Neural cell (in vitro differentiated cells): Measurements from ENCODE around the gene KCNQ2. TPM values are rescaled to one million over a fixed set of nuclear protein-coding genes. Genes with fewer than 3 reads are reported as not detected.

Experiments used
- H2AFZ ChIP-seq: fragments of 200-600, 300-800 bp; sonication (generic), shearing (Covaris generic); 2 replicates; pipeline ENCODE4 v1.6.0; 2014; ENCODE audit warnings: low read depth, mild to moderate bottlenecking, antibody characterized with exemption, low read length, moderate library complexity
- H3F3A ChIP-seq: fragments of 200-600 bp; shearing (Covaris generic); 2 replicates; pipeline ENCODE4 v1.6.1; 2016; ENCODE audit warnings: mild to moderate bottlenecking, moderate library complexity, mixed read lengths, antibody characterized with exemption, low read length; ENCODE audit not compliant: insufficient read depth, poor library complexity, severe bottlenecking
- H3K27ac ChIP-seq: fragments of 200-600, 300-800 bp; sonication (generic), shearing (Covaris generic); 2 replicates; pipeline ENCODE4 v1.5.1; 2014; ENCODE audit warnings: mild to moderate bottlenecking, low read length, moderate library complexity
- H3K27me3 ChIP-seq: fragments of 300-800, 200-600 bp; sonication (generic), shearing (Covaris generic); 2 replicates; pipeline ENCODE4 v1.6.0; 2014; ENCODE audit warnings: mild to moderate bottlenecking, low read depth, low read length, moderate library complexity; ENCODE audit not compliant: insufficient read depth
- H3K36me3 ChIP-seq: fragments of 300-800, 200-600 bp; sonication (generic), shearing (Covaris generic); 2 replicates; pipeline ENCODE4 v1.5.1; 2014; ENCODE audit warnings: mild to moderate bottlenecking, antibody characterized with exemption, low read length, moderate library complexity; ENCODE audit not compliant: insufficient read depth
- H3K4me2 ChIP-seq: fragments of 300-800, 200-600 bp; sonication (generic), shearing (Covaris generic); 2 replicates; pipeline ENCODE4 v1.6.0; 2014; ENCODE audit warnings: mild to moderate bottlenecking, low read length
- H3K4me3 ChIP-seq: fragments of 300-800, 200-600 bp; sonication (generic), shearing (Covaris generic); 2 replicates; pipeline ENCODE4 v1.5.1; 2014; ENCODE audit warnings: mild to moderate bottlenecking, low read length, moderate library complexity
- H3K79me2 ChIP-seq: fragments of 200-600 bp; shearing (Covaris generic); replicated peaks from 2 replicates; pipeline ENCODE4 v1.6.0; 2014; ENCODE audit warnings: mild to moderate bottlenecking, low read length, moderate library complexity; ENCODE audit not compliant: insufficient read depth
- H3K9ac ChIP-seq: fragments of 300-800, 200-600 bp; sonication (generic), shearing (Covaris generic); 2 replicates; pipeline ENCODE4 v1.6.1; 2016; ENCODE audit warnings: mild to moderate bottlenecking, low read length, mixed read lengths
- H3K9me2 ChIP-seq: fragments of 200-600 bp; shearing (Covaris generic); 2 replicates; pipeline ENCODE4 v1.6.1; 2016; ENCODE audit warnings: mild to moderate bottlenecking, low read length, mixed read lengths; ENCODE audit not compliant: insufficient read depth
- H3K9me3 ChIP-seq: fragments of 200-600, 300-800 bp; sonication (generic), shearing (Covaris generic); 2 replicates; pipeline ENCODE4 v1.6.1; 2016; ENCODE audit warnings: mild to moderate bottlenecking, mixed run types, low read length, moderate library complexity, mixed read lengths
- H4K20me1 ChIP-seq: fragments of 200-600 bp; shearing (Covaris generic); 2 replicates; pipeline ENCODE4 v1.6.1; 2016; ENCODE audit warnings: mild to moderate bottlenecking, mixed run types; ENCODE audit not compliant: insufficient read depth
- CTCF ChIP-seq: fragments of 450-650 bp; IDR thresholded peaks from 2 replicates; pipeline ENCODE4 v1.5.1; 2014; ENCODE audit warnings: antibody characterized with exemption, mild to moderate bottlenecking, moderate library complexity; ENCODE audit not compliant: poor library complexity, severe bottlenecking
- EZH2 ChIP-seq: fragments of 200-600, 300-800 bp; shearing (Covaris generic), sonication (generic); IDR thresholded peaks from 2 replicates; pipeline ENCODE4 v1.6.1; 2014; ENCODE audit warnings: antibody characterized with exemption, low read length, borderline replicate concordance, mild to moderate bottlenecking; ENCODE audit not compliant: insufficient read depth, poor library complexity, severe bottlenecking
- MXI1 ChIP-seq: fragments of 450-650 bp; conservative IDR thresholded peaks from 2 replicates; pipeline ENCODE4 v1.6.1; 2014; ENCODE audit warnings: antibody characterized with exemption, mild to moderate bottlenecking; ENCODE audit not compliant: poor library complexity, severe bottlenecking
- POLR2AphosphoS5 ChIP-seq: IDR thresholded peaks from 2 replicates; pipeline ENCODE4 v1.6.1; 2012
- RAD21 ChIP-seq: fragments of 450-650 bp; conservative IDR thresholded peaks from 2 replicates; pipeline ENCODE4 v1.6.1; 2014; ENCODE audit warnings: antibody characterized with exemption, mild to moderate bottlenecking, moderate library complexity
- REST ChIP-seq: IDR thresholded peaks from 2 replicates; pipeline ENCODE4 v1.6.1; 2012; ENCODE audit warnings: borderline replicate concordance
- SMC3 ChIP-seq: fragments of 450-650 bp; conservative IDR thresholded peaks from 2 replicates; pipeline ENCODE4 v1.6.1; 2014; ENCODE audit warnings: antibody characterized with exemption, mild to moderate bottlenecking, moderate library complexity; ENCODE audit not compliant: poor library complexity
- TAF1 ChIP-seq: IDR thresholded peaks from 2 replicates; pipeline ENCODE4 v1.6.1; 2012; ENCODE audit warnings: low read depth
- polyA plus RNA-seq: library from polyadenylated mRNA; depleted of rRNA; stranded (reverse); fragments of >200 nt; gene quantifications from 2 replicates; pipeline ENCODE4 v1.2.3, GENCODE V29; 2014

KCNQ2 gene
- polyA plus RNA-seq, 1 donor from 2014 or later: 84.7 TPM

DNA sequence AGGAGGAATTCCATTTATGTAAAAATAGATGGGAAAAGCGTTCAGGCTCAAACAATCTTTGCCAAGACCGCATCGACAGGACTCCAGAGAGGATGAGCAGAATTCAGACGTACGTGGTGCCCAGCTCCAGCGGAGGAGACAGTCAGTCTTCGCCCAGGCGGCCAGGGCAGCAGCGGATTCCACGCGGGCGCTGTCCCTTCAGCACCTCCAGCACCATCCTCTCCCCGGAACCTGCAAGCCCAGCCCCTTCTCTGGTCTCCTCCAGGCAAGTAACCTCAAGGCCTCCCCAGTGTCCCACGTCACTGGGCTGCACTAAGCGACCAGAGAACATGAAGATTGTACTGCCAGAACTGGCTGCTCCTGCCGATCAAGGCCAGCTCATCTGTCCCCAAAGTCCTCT lies 2.8 kb upstream of the KCNQ2 start:
- Histone ChIP-seq H3K79me2 (peaks cover 20% of the 10 kb centered on the region), H3K4me3 (no peak overlapping the region), H3K36me3 (no peaks in the 10 kb centered on the region), H3K9me2 (no peaks in the 10 kb centered on the region), H4K20me1 (no peaks in the 10 kb centered on the region), H3K27ac (no peak overlapping the region), H3K9me3 (no peaks in the 10 kb centered on the region), H2AFZ (no peak overlapping the region), H3F3A (no peaks in the 10 kb centered on the region), H3K4me2 (no peak overlapping the region), H3K9ac (no peak overlapping the region), H3K27me3 (peaks cover 8% of the 10 kb centered on the region)
- no peak for TF ChIP-seq TAF1
- TF ChIP-seq POLR2AphosphoS5: peak; percentile 10

GRCh38 chr20:63473555-63474449 lies 1.3 kb upstream of the KCNQ2 start:
- no peak overlapping the region for H3K4me2 ChIP-seq
- peaks cover 34% of the 10 kb centered on the region for H3K79me2 ChIP-seq

GRCh38 chr20:63472862-63473390 lies 471 bp upstream of the KCNQ2 start:
- no peak overlapping the region for H3K4me2 ChIP-seq

More at GRCh38 chr20:63473555-63474449, 1.3 kb upstream of the KCNQ2 start:
- Histone ChIP-seq H3K9ac (no peak overlapping the region), H3K36me3 (no peaks in the 10 kb centered on the region), H3K9me2 (no peaks in the 10 kb centered on the region), H4K20me1 (no peaks in the 10 kb centered on the region), H3K27ac (no peak overlapping the region), H3K9me3 (no peaks in the 10 kb centered on the region), H3K4me3 (no peak overlapping the region), H3K27me3 (peaks cover 8% of the 10 kb centered on the region), H2AFZ (no peak overlapping the region), H3F3A (no peaks in the 10 kb centered on the region)
- no peak for TF ChIP-seq RAD21
- TF ChIP-seq SMC3: no peak
- TF ChIP-seq CTCF: no peak

More at GRCh38 chr20:63472862-63473390, 471 bp upstream of the KCNQ2 start:
- H3K9me3 ChIP-seq: no peaks in the 10 kb centered on the region
- H3K9me2 ChIP-seq: no peaks in the 10 kb centered on the region
- no peaks in the 10 kb centered on the region for H4K20me1 ChIP-seq
- peak overlapping the region; percentile 47 for H3K4me3 ChIP-seq
- H3K9ac ChIP-seq: no peak overlapping the region
- peaks cover 42% of the 10 kb centered on the region for H3K79me2 ChIP-seq
- no peak overlapping the region for H2AFZ ChIP-seq
- no peak overlapping the region for H3K27ac ChIP-seq
- H3K27me3 ChIP-seq: peaks cover 8% of the 10 kb centered on the region
- no peaks in the 10 kb centered on the region for H3K36me3 ChIP-seq
- TF ChIP-seq POLR2AphosphoS5: no peak
- TF ChIP-seq REST: no peak
- TF ChIP-seq TAF1: no peak
- TF ChIP-seq MXI1: no peak
- no peak for TF ChIP-seq SMC3
- no peak for TF ChIP-seq CTCF
- no peak for TF ChIP-seq RAD21
- no peak for TF ChIP-seq EZH2
- H3F3A ChIP-seq: no peaks in the 10 kb centered on the region
